SU-DHL-6 (cell line): Measurements from ENCODE around the gene C3orf22.

ENCODE experiments used
- H2AFZ ChIP-seq: fragments of 200-600 bp; sonication (generic); 2 replicates; pipeline ENCODE4 v1.6.1; 2014; ENCODE audit warnings: low read depth, mild to moderate bottlenecking, moderate library complexity, mixed read lengths, antibody characterized with exemption, low read length; ENCODE audit not compliant: severe bottlenecking
- H3F3A ChIP-seq: fragments of 200-600 bp; shearing (Covaris generic); 2 replicates; pipeline ENCODE4 v1.6.0; 2016; ENCODE audit warnings: antibody characterized with exemption, mild to moderate bottlenecking; ENCODE audit not compliant: insufficient read depth
- H3K27ac ChIP-seq: fragments of 200-600 bp; sonication (generic); 2 replicates; pipeline ENCODE4 v1.5.1; 2016; ENCODE audit warnings: low read depth, mild to moderate bottlenecking, low read length, moderate library complexity, mixed read lengths
- H3K27me3 ChIP-seq: fragments of 200-600 bp; sonication (generic), shearing (Covaris generic); 2 replicates; pipeline ENCODE4 v1.6.0; 2014; ENCODE audit warnings: mild to moderate bottlenecking, low read length
- H3K36me3 ChIP-seq: fragments of 200-600 bp; sonication (generic); 2 replicates; pipeline ENCODE4 v1.6.1; 2014; ENCODE audit warnings: mild to moderate bottlenecking, low read length, mixed read lengths
- H3K4me2 ChIP-seq: fragments of 300-600, 200-600 bp; shearing (Covaris generic), sonication (generic); 2 replicates; pipeline ENCODE4 v1.6.0; 2014; ENCODE audit warnings: low read length, low read depth, mild to moderate bottlenecking; ENCODE audit not compliant: poor library complexity, severe bottlenecking
- H3K4me3 ChIP-seq: fragments of 200-600 bp; sonication (generic); 2 replicates; pipeline ENCODE4 v1.5.1; 2014; ENCODE audit warnings: antibody characterized with exemption, low read length, mild to moderate bottlenecking, mixed read lengths; ENCODE audit not compliant: insufficient read depth, poor library complexity, severe bottlenecking
- H3K79me2 ChIP-seq: fragments of 200-600 bp; sonication (generic); 2 replicates; pipeline ENCODE4 v1.6.1; 2014; ENCODE audit warnings: mild to moderate bottlenecking, low read length, moderate library complexity; ENCODE audit not compliant: insufficient read depth
- H3K9ac ChIP-seq: fragments of 200-600 bp; sonication (generic); 2 replicates; pipeline ENCODE4 v1.7.0; 2014; ENCODE audit warnings: mild to moderate bottlenecking, low read length
- H3K9me2 ChIP-seq: fragments of 200-600 bp; sonication (generic); replicated peaks from 2 replicates; pipeline ENCODE4 v1.6.1; 2014; ENCODE audit warnings: low read length; ENCODE audit not compliant: insufficient read depth
- H3K9me3 ChIP-seq: fragments of 200-600 bp; sonication (generic); 2 replicates; pipeline ENCODE4 v1.6.1; 2014; ENCODE audit warnings: low read length, mixed read lengths; ENCODE audit not compliant: insufficient read depth
- H4K20me1 ChIP-seq: fragments of 200-600 bp; sonication (generic); 2 replicates; pipeline ENCODE4 v1.6.1; 2014; ENCODE audit warnings: low read depth, mild to moderate bottlenecking, antibody characterized with exemption, low read length, moderate library complexity, mixed read lengths
- CTCF ChIP-seq: fragments of 200-600 bp; sonication (generic); IDR thresholded peaks from one replicate; pipeline ENCODE4 v1.5.1; 2017; ENCODE audit warnings: antibody characterized with exemption, mild to moderate bottlenecking, low read length, moderate library complexity; ENCODE audit not compliant: insufficient read depth, poor library complexity, severe bottlenecking
- EZH2phosphoT487 ChIP-seq: fragments of 200-600 bp; sonication (generic), shearing (Covaris generic); conservative IDR thresholded peaks from 2 replicates; pipeline ENCODE4 v1.6.1; 2018; ENCODE audit warnings: mild to moderate bottlenecking, antibody characterized with exemption, low read length, moderate library complexity, mixed read lengths

C3orf22 gene

DNA sequence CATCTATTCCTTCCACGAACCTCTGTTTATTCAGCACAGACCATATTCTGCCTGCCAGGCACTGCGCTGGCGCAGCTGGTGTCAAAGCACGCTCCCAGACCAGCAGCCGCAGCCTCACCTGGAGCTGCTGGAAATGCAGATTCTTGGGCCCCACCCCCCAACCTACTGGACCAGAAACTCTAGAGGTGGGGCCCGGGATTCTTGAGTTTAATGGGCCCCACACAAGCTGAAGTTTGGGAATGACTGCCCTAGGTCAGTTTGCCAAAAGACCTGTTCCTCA lies 27.7 kb downstream of the C3orf22 start:
- no peak overlapping the region for H3K4me3 ChIP-seq
- no peaks in the 10 kb centered on the region for H3F3A ChIP-seq
- no peaks in the 10 kb centered on the region for H3K9me3 ChIP-seq
- H4K20me1 ChIP-seq: no peaks in the 10 kb centered on the region
- no peak for TF ChIP-seq EZH2phosphoT487
- TF ChIP-seq CTCF: no peak
- no peaks in the 10 kb centered on the region for H3K79me2 ChIP-seq
- no peak overlapping the region for H3K9ac ChIP-seq
- no peaks in the 10 kb centered on the region for H3K36me3 ChIP-seq
- no peak overlapping the region for H3K27ac ChIP-seq
- no peaks in the 10 kb centered on the region for H3K9me2 ChIP-seq
- H2AFZ ChIP-seq: no peak overlapping the region
- no peak overlapping the region for H3K4me2 ChIP-seq
- H3K27me3 ChIP-seq: no peaks in the 10 kb centered on the region

DNA sequence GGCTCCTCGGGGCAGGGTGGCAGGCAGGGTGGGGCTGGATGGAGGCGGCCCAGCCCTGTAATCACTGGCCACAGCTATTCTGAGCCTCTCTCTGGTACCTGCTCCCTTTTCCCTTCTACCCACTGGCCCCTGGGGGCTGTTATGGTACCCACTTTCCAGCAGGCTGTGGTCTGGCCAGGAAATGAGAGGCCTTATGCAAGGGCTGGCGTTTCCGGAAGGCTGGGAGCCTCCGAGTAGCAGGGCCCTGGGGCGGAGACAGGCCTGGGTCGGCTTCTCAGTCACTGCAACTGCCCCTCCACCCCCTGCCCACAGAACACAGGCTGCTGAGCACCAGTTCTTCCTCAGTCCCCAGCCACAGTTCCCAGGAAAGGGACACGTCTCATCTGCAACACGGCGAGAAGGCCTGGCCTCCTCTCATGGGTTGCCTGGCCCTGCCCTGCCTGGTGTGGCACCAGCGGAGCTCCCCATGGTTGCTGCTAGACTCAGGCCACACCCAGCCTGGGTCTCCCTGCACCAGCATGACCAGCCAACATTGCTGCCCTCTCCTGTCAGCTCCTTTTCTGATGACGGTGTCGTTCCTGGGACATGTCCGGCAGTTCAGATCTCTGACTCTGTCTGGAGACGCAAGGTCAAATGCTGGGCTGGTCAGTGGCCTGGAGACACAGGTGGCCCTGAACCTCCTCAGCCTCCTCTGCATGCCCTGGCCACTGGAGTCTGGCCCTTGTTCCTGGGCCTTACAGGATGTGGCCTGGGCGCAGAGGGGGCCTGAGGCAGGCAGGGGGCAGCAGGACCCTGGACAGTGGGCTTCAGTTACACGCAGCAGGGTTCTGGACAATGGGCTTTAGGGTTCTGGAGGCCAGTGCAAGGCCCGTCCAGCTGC lies 28.3 kb downstream of the C3orf22 start:
- no peak for TF ChIP-seq CTCF
- TF ChIP-seq EZH2phosphoT487: no peak
- no peaks in the 10 kb centered on the region for H3K9me3 ChIP-seq
- no peaks in the 10 kb centered on the region for H3F3A ChIP-seq
- H3K4me2 ChIP-seq: no peak overlapping the region
- H3K4me3 ChIP-seq: no peak overlapping the region
- H2AFZ ChIP-seq: no peak overlapping the region
- H3K36me3 ChIP-seq: no peaks in the 10 kb centered on the region
- H3K27ac ChIP-seq: no peak overlapping the region
- H3K79me2 ChIP-seq: no peaks in the 10 kb centered on the region
- no peaks in the 10 kb centered on the region for H4K20me1 ChIP-seq
- H3K9me2 ChIP-seq: no peaks in the 10 kb centered on the region
- no peaks in the 10 kb centered on the region for H3K27me3 ChIP-seq
- no peak overlapping the region for H3K9ac ChIP-seq

GRCh38 chr3:126529585-126530170 lies 29.1 kb downstream of the C3orf22 start:
- no peak for TF ChIP-seq CTCF
- no peak for TF ChIP-seq EZH2phosphoT487
- no peaks in the 10 kb centered on the region for H3K27me3 ChIP-seq
- H3K9me3 ChIP-seq: no peaks in the 10 kb centered on the region
- no peak overlapping the region for H3K4me3 ChIP-seq
- H3K27ac ChIP-seq: no peak overlapping the region
- H3K9ac ChIP-seq: no peak overlapping the region
- no peaks in the 10 kb centered on the region for H3K9me2 ChIP-seq
- H3K4me2 ChIP-seq: no peak overlapping the region
- no peaks in the 10 kb centered on the region for H4K20me1 ChIP-seq
- H3K79me2 ChIP-seq: no peaks in the 10 kb centered on the region
- no peaks in the 10 kb centered on the region for H3F3A ChIP-seq
- no peak overlapping the region for H2AFZ ChIP-seq
- H3K36me3 ChIP-seq: no peaks in the 10 kb centered on the region
